Loucy (cell line): ENCODE results near the gene TRMT112.
A peak's percentile ranks its signal among the peaks of the same experiment; 100 is the strongest.

ENCODE experiments used
- H2AFZ ChIP-seq: fragments of 200-600 bp; sonication (generic); 2 replicates; pipeline ENCODE4 v1.6.0; 2016; ENCODE audit warnings: antibody characterized with exemption, mild to moderate bottlenecking, low read length, moderate library complexity
- H3F3A ChIP-seq: fragments of 200-600 bp; 2 replicates; pipeline ENCODE4 v1.6.0; 2016; ENCODE audit warnings: antibody characterized with exemption, low read depth, mild to moderate bottlenecking
- H3K27me3 ChIP-seq: fragments of 200-600 bp; sonication (generic); 2 replicates; pipeline ENCODE4 v1.6.1; 2014; ENCODE audit warnings: low read length, mild to moderate bottlenecking; ENCODE audit not compliant: insufficient read depth, poor library complexity, severe bottlenecking
- H3K36me3 ChIP-seq: fragments of 200-600 bp; sonication (generic); 2 replicates; pipeline ENCODE4 v1.6.1; 2016; ENCODE audit warnings: low read length; ENCODE audit not compliant: insufficient read depth
- H3K4me1 ChIP-seq: fragments of 200-600 bp; sonication (generic); 2 replicates; pipeline ENCODE4 v1.5.1; 2014; ENCODE audit warnings: low read length, mild to moderate bottlenecking; ENCODE audit not compliant: insufficient read depth, poor library complexity, severe bottlenecking
- H3K4me2 ChIP-seq: fragments of 200-600 bp; sonication (generic); 2 replicates; pipeline ENCODE4 v1.6.0; 2014; ENCODE audit warnings: antibody characterized with exemption, low read length, low read depth, mild to moderate bottlenecking; ENCODE audit not compliant: poor library complexity, severe bottlenecking
- H3K4me3 ChIP-seq: fragments of 200-600 bp; sonication (generic); 2 replicates; pipeline ENCODE4 v1.5.1; 2014; ENCODE audit warnings: low read length, mild to moderate bottlenecking, mixed read lengths; ENCODE audit not compliant: poor library complexity, severe bottlenecking
- H3K79me2 ChIP-seq: fragments of 200-600 bp; sonication (generic); 2 replicates; pipeline ENCODE4 v1.6.1; 2014; ENCODE audit warnings: low read length; ENCODE audit not compliant: insufficient read depth
- H3K9ac ChIP-seq: fragments of 200-600 bp; sonication (generic); 2 replicates; pipeline ENCODE4 v1.6.0; 2014; ENCODE audit warnings: mild to moderate bottlenecking, low read depth, low read length, moderate library complexity; ENCODE audit not compliant: poor library complexity, severe bottlenecking
- H3K9me2 ChIP-seq: fragments of 200-600 bp; sonication (generic); replicated peaks from 2 replicates; pipeline ENCODE4 v1.6.1; 2016; ENCODE audit warnings: low read depth, low read length, mixed read lengths
- H3K9me3 ChIP-seq: fragments of 200-600 bp; sonication (generic); 2 replicates; pipeline ENCODE4 v1.6.1; 2014; ENCODE audit warnings: mild to moderate bottlenecking, antibody characterized with exemption, low read length, low read depth; ENCODE audit not compliant: insufficient read depth
- H4K20me1 ChIP-seq: fragments of 200-600 bp; sonication (generic); 2 replicates; pipeline ENCODE4 v1.6.0; 2014; ENCODE audit warnings: antibody characterized with exemption, low read length, mild to moderate bottlenecking; ENCODE audit not compliant: insufficient read depth, poor library complexity, severe bottlenecking
- EZH2phosphoT487 ChIP-seq: fragments of 200-600 bp; IDR thresholded peaks from 2 replicates; pipeline ENCODE4 v1.6.1; 2018; ENCODE audit warnings: antibody characterized with exemption, mild to moderate bottlenecking, moderate library complexity, borderline replicate concordance
- TF ChIP-seq, protein P1 (sequence below): fragments of 200-600 bp; sonication (generic); conservative IDR thresholded peaks from 2 replicates; pipeline ENCODE4 v1.5.1; 2014; ENCODE audit warnings: mild to moderate bottlenecking, antibody characterized with exemption, low read length

TRMT112 gene

DNA sequence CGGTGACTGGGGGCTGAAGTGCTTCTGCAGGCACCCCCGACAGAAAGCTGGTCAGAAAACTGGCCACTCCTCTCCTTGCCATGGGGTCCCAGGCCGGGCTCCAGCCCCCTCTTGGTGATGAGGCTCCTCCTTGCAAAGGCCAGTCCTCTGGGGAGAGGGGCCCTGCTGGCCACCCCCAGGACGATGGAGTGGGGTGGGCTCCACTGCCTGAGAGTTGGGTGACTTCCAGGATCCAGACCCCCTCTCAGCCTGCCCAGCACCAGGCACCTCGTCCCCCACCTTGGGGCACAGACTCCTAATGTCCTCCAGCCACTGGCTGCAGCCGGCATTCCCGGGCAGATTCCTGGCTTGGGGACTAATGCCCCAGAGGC, 41.2 kb upstream of the TRMT112 start:
- Histone ChIP-seq H3K4me3 (peak overlapping the region; percentile 98), H3K9me3 (no peaks in the 10 kb centered on the region), H2AFZ (peak overlapping the region; percentile 64), H3K9ac (peak overlapping the region; percentile 88), H3K9me2 (no peaks in the 10 kb centered on the region), H3F3A (no peaks in the 10 kb centered on the region), H3K4me2 (peak overlapping the region; percentile 96), H3K36me3 (peaks cover 6% of the 10 kb centered on the region; the same call in 1 of the 2 replicates), H4K20me1 (peaks cover 5% of the 10 kb centered on the region), H3K27me3 (no peaks in the 10 kb centered on the region), H3K79me2 (peaks cover 18% of the 10 kb centered on the region; the same call in 1 of the 2 replicates), H3K4me1 (peaks cover 29% of the 10 kb centered on the region)
- TF ChIP-seq, protein P1, sequence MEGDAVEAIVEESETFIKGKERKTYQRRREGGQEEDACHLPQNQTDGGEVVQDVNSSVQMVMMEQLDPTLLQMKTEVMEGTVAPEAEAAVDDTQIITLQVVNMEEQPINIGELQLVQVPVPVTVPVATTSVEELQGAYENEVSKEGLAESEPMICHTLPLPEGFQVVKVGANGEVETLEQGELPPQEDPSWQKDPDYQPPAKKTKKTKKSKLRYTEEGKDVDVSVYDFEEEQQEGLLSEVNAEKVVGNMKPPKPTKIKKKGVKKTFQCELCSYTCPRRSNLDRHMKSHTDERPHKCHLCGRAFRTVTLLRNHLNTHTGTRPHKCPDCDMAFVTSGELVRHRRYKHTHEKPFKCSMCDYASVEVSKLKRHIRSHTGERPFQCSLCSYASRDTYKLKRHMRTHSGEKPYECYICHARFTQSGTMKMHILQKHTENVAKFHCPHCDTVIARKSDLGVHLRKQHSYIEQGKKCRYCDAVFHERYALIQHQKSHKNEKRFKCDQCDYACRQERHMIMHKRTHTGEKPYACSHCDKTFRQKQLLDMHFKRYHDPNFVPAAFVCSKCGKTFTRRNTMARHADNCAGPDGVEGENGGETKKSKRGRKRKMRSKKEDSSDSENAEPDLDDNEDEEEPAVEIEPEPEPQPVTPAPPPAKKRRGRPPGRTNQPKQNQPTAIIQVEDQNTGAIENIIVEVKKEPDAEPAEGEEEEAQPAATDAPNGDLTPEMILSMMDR = no peak
- no peak for TF ChIP-seq EZH2phosphoT487

DNA sequence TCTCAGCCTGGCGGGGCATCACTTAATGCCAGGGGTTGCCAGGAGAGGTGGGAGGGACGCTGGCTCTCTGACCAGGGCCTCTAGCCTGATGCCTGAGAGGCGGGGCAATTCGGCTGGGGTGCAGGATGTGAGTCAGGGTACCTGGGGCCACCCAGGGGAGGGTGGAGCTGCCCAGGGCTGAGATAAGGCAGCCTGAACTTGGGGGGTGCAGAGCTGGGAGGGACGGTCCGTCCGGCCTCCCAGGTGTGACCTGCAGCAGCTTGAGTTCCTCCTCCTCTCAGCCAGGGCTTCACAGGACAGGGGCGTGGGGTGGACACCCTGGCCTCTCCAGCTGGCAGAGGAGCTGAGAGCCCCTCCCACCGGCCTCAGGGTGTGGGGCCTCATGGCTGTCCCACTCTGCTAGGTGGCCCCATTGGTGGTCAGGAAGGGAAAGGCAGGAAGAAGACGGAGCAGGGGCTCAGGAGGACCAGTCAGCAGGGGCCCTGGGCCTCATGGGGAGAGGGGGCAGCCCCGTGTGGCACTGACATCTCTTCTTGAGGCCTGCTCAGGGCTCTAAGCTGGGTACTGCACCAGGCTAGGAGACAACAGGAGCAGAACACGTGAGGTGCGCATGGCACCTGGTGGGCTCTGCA, 40.7 kb upstream of the TRMT112 start:
- Histone ChIP-seq H3K9me3 (no peaks in the 10 kb centered on the region), H3K27me3 (no peaks in the 10 kb centered on the region), H3K9me2 (no peaks in the 10 kb centered on the region), H3K9ac (peak overlapping the region; percentile 88), H3F3A (no peaks in the 10 kb centered on the region), H3K4me2 (peak overlapping the region; percentile 96), H3K36me3 (peaks cover 6% of the 10 kb centered on the region; the same call in 1 of the 2 replicates), H2AFZ (no peak overlapping the region), H3K4me1 (peaks cover 29% of the 10 kb centered on the region), H4K20me1 (peaks cover 5% of the 10 kb centered on the region), H3K79me2 (peaks cover 18% of the 10 kb centered on the region; the same call in 1 of the 2 replicates), H3K4me3 (peak overlapping the region; percentile 98)
- TF ChIP-seq, protein P1 = no peak
- TF ChIP-seq EZH2phosphoT487 = no peak

DNA sequence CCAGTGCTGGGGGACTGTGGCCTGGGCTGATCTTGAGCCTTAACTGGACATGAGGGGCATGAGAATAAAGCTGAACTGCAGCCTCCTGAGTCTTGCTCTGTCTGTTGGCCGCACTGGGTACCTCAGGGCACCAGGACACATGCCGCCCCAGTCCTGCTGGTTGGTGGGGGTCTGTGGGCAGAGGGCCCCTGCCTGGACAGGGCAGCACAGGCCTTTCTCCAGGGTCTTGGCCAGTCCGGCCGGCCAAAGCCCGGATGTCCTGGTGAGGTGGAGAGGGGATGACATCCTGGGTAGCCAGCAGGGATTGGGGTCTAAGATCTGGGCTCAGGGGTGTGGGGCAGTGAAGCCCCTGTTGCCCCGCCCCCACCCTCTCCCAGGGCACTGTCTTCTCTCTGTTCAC, 40.1 kb upstream of the TRMT112 start:
- no peaks in the 10 kb centered on the region for H3K9me3 ChIP-seq
- peaks cover 29% of the 10 kb centered on the region for H3K4me1 ChIP-seq
- H3K36me3 ChIP-seq = peaks cover 6% of the 10 kb centered on the region; the same call in 1 of the 2 replicates
- no peak overlapping the region for H3K4me3 ChIP-seq
- peak overlapping the region; percentile 96 for H3K4me2 ChIP-seq
- TF ChIP-seq, protein P1 = no peak
- TF ChIP-seq EZH2phosphoT487 = no peak
- H2AFZ ChIP-seq = no peak overlapping the region
- H3K79me2 ChIP-seq = peaks cover 18% of the 10 kb centered on the region; the same call in 1 of the 2 replicates
- no peaks in the 10 kb centered on the region for H3K27me3 ChIP-seq
- H3K9me2 ChIP-seq = no peaks in the 10 kb centered on the region
- no peak overlapping the region for H3K9ac ChIP-seq
- no peaks in the 10 kb centered on the region for H3F3A ChIP-seq
- peaks cover 5% of the 10 kb centered on the region for H4K20me1 ChIP-seq
